Activated naive CD4-positive, alpha-beta T cell treated with anti-CD3 and anti-CD28 coated beads, Interleukin-2, amount 50 U/mL, for 16 hours (primary cell): ENCODE results near the gene MORF4L1.
"Not testable (repeated sequence)": the region's sequence is repeated elsewhere in the genome, so short reads cannot be mapped to it uniquely, and the experiment has no call there.

Source experiments
- DNase-seq: peaks from one replicate; pipeline ENCODE4 v3.0.0-alpha.2; 2020

MORF4L1 gene

GRCh38 chr15:78859971-78860719, 12.5 kb upstream of the MORF4L1 start:
- peak; percentile 75 for DNase-seq

DNA sequence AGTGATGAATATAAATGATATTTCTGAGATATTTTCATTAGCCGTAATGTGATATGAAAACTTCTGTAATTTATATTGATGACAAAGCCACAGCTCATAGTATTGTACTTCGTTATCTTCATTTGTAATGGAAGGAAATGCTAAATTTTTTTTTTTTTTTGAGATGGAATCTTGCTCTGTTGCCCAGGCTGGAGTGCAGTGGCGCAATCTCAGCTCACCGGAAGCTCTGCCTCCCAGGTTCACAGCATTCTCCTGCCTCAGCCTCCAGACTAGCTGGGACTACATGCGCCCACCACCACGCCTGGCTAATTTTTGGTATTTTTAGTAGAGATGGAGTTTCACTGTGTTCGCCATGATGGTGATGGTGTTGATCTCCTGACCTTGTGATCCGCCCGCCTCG, 7.1 kb upstream of the MORF4L1 start:
- not testable (repeated sequence) for DNase-seq

DNA sequence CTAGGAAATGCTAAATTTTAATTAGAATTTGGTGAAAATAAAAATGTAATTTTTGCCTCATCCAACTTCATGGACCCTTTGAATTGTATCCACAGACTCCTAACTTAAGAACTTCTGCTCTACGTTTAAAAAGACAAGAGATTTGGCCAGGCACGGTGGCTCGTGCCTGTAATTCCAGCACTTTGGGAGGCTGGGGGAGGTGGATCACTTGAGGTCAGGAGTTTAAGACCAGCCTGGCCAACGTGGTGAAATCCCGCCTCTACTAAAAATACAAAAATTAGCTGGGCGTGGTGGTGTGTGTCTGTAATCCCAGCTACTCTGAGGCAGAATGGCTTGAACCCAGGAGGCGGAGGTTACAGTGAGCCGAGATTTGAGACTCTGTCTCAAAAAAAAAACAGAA, 6.7 kb upstream of the MORF4L1 start:
- DNase-seq, result not testable (repeated sequence)

GRCh38 chr15:78866803-78867202, 5.9 kb upstream of the MORF4L1 start:
- DNase-seq, result no peak

DNA sequence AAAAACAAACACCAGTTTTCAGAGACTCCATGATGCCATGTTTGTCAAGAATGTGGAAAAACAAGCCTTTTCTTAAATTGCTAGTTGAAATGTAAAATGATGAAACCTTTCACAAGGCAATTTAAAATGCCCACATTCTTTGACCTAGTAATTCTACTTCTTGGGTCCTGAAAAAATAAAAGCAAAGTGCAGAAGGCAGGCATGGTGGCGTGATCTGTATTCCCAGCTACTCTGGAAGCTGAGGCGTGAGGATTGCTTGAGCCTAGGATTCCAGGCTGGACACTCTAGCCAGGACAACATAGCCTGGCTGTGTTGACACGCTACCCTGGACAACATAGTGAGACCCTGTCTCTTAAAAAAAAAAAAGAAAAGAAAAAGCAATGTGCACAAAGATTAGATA, 4.3 kb upstream of the MORF4L1 start:
- no peak for DNase-seq

GRCh38 chr15:78871483-78872127, 1.1 kb upstream of the MORF4L1 start:
- DNase-seq, result not testable (repeated sequence)

GRCh38 chr15:78872972-78873792, 492 bp downstream of the MORF4L1 start:
- peak; percentile 93 for DNase-seq

GRCh38 chr15:78873793-78874765, 1.4 kb downstream of the MORF4L1 start:
- DNase-seq, result peak; percentile 29

- DNase-seq, result no peak
Measured at GRCh38 chr15:78875107-78875914, 2.6 kb downstream of the MORF4L1 start.

DNA sequence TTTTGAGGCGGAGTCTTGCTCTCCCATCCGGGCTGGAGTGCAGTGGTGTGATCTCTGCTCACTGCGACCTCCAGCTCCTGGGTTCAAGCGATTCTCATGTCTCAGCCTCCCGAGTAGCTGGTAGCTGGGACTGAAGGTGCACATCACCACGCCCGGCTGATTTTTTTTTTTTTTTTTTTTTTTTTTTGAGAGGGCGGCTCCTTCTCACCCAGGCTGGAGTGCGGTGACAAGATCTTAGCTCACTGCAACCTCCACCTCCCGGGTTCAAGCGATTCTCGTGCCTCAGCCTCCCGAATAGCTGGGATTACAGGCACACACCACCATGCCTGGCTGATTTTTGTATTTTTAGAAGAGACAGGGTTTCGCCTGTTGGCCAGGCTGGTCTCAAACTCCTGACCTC, 4.3 kb downstream of the MORF4L1 start:
- not testable (repeated sequence) for DNase-seq

DNA sequence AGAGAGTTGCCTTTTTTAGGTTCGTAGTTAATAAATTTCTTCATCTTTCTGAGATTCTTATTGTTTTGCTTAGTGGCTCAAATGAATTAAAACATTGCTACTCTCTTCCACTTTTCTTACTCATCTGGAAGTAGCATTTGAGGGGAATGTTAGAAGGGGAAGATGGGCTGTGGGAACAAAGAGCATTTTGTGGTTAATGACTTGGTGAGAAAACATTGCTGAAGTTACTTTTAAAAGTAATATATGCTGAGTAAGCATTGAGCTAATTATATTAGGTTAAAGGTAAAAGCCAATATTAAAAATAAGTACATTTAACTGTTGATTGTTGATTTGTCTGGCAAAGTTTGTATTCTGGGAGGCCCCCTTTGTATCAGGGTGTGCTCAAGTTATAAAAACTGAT, 5.7 kb downstream of the MORF4L1 start:
- DNase-seq, result no peak

- no peak for DNase-seq
Measured at GRCh38 chr15:78879517-78880241, 7.0 kb downstream of the MORF4L1 start.

DNA sequence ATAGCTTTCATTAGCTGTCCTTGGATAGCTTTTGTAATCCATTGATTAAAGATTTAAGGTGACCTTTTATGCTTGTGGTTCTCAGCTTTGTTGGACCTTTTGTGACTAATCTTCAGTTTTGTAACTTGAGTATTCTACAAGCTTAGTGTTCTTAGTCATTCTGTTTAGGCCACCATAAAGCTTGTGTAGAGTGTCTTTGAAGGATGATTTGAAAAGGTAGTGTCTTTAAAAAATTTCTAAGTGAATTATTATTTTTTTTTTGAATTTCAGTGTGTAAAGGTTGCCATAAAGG, 7.5 kb downstream of the MORF4L1 start:
- DNase-seq, result no peak

- no peak for DNase-seq
Measured at GRCh38 chr15:78880813-78881212, 8.1 kb downstream of the MORF4L1 start.

- DNase-seq, result no peak
Measured at GRCh38 chr15:78881681-78882080, 9.0 kb downstream of the MORF4L1 start.

- DNase-seq, result no peak
Measured at GRCh38 chr15:78889000-78889399, 16.3 kb downstream of the MORF4L1 start.

GRCh38 chr15:78893538-78893937, 20.8 kb downstream of the MORF4L1 start:
- no peak for DNase-seq

GRCh38 chr15:78895471-78895870, 22.8 kb downstream of the MORF4L1 start:
- DNase-seq, result no peak

DNA sequence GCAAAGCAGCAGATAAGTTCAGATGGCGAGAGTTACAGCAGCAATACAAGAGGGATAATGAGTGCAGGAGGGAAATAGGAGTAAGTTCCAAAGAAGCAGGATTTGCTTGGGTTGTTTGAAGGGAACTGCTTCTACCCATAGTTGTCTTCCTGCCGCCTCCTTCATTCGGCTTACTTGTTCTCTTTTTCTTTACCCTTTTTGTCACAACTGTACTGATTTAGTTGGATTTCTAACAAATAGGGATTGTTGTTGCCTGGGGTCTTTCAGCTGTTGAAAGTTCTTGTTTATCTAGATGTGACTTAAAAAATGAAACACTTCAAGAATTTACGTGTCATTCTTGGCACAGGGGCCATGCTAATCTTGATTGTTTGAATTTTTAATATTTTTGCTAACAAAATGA, 25.9 kb downstream of the MORF4L1 start:
- no peak for DNase-seq

GRCh38 chr15:78900819-78901533, 28.3 kb downstream of the MORF4L1 start:
- DNase-seq, result not testable (repeated sequence)
